HG03432 (cell line): Measurements from ENCODE around the gene TMEM130.
A peak's percentile ranks its signal among the peaks of the same experiment; 100 is the strongest.
"Not testable (repeated sequence)": the region's sequence is repeated elsewhere in the genome, so short reads cannot be mapped to it uniquely, and the experiment has no call there.

Experiments used
- ATAC-seq: cut with Tn5 transposase; IDR thresholded peaks from one replicate; pipeline ENCODE4 v1.9.1; 2021; ENCODE audit warnings: mild to moderate bottlenecking, moderate library complexity; ENCODE audit not compliant: unreplicated experiment

TMEM130 gene

GRCh38 chr7:98877692-98878364, 8.0 kb upstream of the TMEM130 start:
- no peak for ATAC-seq

- no peak for ATAC-seq
Measured at GRCh38 chr7:98877146-98877545, 7.3 kb upstream of the TMEM130 start.

GRCh38 chr7:98875501-98875900, 5.7 kb upstream of the TMEM130 start:
- no peak for ATAC-seq

- no peak for ATAC-seq
Measured at GRCh38 chr7:98874942-98875341, 5.1 kb upstream of the TMEM130 start.

- not testable (repeated sequence) for ATAC-seq
Measured at GRCh38 chr7:98873610-98874009, 3.8 kb upstream of the TMEM130 start.

- ATAC-seq = no peak
Measured at GRCh38 chr7:98872328-98872924, 2.6 kb upstream of the TMEM130 start.

- ATAC-seq = no peak
Measured at GRCh38 chr7:98870807-98871491, 1.1 kb upstream of the TMEM130 start.

GRCh38 chr7:98870121-98870651, 372 bp upstream of the TMEM130 start:
- peak; percentile 82 for ATAC-seq

- ATAC-seq = no peak
Measured at GRCh38 chr7:98869027-98869596, 702 bp downstream of the TMEM130 start.

GRCh38 chr7:98868450-98868849, 1.4 kb downstream of the TMEM130 start:
- no peak for ATAC-seq

GRCh38 chr7:98866765-98867164, 3.0 kb downstream of the TMEM130 start:
- ATAC-seq = no peak

GRCh38 chr7:98866351-98866750, 3.5 kb downstream of the TMEM130 start:
- ATAC-seq = no peak

- ATAC-seq = no peak
Measured at GRCh38 chr7:98864731-98865453, 4.9 kb downstream of the TMEM130 start.

GRCh38 chr7:98863601-98864000, 6.2 kb downstream of the TMEM130 start:
- no peak for ATAC-seq

- no peak for ATAC-seq
Measured at GRCh38 chr7:98862716-98863420, 6.9 kb downstream of the TMEM130 start.

GRCh38 chr7:98862203-98862602, 7.6 kb downstream of the TMEM130 start:
- ATAC-seq = no peak

GRCh38 chr7:98860071-98860470, 9.7 kb downstream of the TMEM130 start:
- no peak for ATAC-seq

- ATAC-seq = no peak
Measured at GRCh38 chr7:98855610-98856422, 14.0 kb downstream of the TMEM130 start.

GRCh38 chr7:98852826-98853225, 17.0 kb downstream of the TMEM130 start:
- no peak for ATAC-seq
